ENCODE data around the gene ACOX1. TPM values are rescaled to one million over a fixed set of nuclear protein-coding genes. Genes with fewer than 3 reads are reported as not detected.

Gene ACOX1
- total RNA-seq, 1 donor from 2014 or later, result 54.6 TPM

DNA sequence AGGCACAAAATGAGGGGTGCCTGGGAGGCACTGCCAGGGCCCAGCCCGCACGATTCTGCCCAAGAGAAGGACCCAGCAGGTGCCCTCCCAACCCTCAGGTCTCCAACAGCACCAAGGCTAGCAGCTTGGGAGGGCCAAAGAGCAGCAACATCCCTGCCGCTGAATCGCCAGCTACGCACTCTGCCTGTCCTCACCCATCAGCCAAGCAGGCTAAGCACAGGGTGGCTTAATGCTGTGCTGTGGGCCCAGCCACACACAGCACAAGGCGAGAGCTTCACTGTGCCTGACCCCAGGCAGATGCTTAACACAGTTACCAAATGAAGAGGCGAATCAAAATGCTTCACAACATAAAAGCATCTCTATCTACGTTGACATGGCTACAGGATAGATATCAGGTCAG lies 63.7 kb downstream of the ACOX1 start:
- no peak overlapping the region for H3K4me3 Mint-ChIP-seq (ENCODE audit: low read depth)
- TF ChIP-seq, protein P1, sequence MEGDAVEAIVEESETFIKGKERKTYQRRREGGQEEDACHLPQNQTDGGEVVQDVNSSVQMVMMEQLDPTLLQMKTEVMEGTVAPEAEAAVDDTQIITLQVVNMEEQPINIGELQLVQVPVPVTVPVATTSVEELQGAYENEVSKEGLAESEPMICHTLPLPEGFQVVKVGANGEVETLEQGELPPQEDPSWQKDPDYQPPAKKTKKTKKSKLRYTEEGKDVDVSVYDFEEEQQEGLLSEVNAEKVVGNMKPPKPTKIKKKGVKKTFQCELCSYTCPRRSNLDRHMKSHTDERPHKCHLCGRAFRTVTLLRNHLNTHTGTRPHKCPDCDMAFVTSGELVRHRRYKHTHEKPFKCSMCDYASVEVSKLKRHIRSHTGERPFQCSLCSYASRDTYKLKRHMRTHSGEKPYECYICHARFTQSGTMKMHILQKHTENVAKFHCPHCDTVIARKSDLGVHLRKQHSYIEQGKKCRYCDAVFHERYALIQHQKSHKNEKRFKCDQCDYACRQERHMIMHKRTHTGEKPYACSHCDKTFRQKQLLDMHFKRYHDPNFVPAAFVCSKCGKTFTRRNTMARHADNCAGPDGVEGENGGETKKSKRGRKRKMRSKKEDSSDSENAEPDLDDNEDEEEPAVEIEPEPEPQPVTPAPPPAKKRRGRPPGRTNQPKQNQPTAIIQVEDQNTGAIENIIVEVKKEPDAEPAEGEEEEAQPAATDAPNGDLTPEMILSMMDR (IDR thresholded peaks at IDR 0.05; ENCODE audit: unreplicated experiment), result no peak
- H3K9me3 Mint-ChIP-seq (ENCODE audit: low read depth), result no peaks in the 10 kb centered on the region
- no peak for DNase-seq (ENCODE audit: low spot score, unreplicated experiment)
- H3K36me3 Mint-ChIP-seq (ENCODE audit: insufficient read depth), result peaks cover 4% of the 10 kb centered on the region
- no peak overlapping the region for H3K27ac Mint-ChIP-seq
- H3K4me1 Mint-ChIP-seq (ENCODE audit: low read depth), result no peaks in the 10 kb centered on the region
- H3K27me3 Mint-ChIP-seq, result no peaks in the 10 kb centered on the region

DNA sequence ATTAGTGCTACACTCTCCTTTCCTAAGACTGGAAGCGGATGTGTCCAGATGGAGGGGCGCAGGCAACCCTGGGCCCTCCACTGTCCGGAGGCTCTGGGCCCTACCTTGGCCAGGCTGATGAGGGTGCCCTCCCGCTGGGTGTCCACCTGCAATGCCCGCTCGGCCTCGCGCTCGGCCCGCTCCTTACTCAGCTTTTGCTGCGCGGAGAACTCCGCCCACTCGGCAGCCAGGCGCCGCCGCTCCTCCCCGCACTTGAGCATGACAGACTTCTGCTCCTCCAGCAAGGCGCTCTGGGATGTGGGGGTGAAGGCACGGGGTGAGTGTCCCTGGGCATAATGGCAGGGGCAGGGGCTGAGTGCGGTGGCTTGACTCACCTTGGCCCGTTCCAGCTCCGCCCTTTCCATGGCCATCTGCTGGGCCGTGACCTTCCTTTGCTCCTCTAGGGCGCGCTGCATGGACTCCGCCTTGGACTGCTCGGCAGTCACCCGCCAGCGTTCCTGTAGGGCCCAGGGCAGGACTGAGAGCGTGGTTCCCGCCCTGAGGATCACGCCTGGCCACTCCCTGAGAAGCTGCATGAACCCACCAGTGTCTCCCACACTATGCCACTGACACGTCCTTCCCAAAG lies 64.2 kb downstream of the ACOX1 start:
- no peaks in the 10 kb centered on the region for H3K9me3 Mint-ChIP-seq (ENCODE audit: low read depth)
- H3K4me3 Mint-ChIP-seq (ENCODE audit: low read depth), result no peak overlapping the region

DNA sequence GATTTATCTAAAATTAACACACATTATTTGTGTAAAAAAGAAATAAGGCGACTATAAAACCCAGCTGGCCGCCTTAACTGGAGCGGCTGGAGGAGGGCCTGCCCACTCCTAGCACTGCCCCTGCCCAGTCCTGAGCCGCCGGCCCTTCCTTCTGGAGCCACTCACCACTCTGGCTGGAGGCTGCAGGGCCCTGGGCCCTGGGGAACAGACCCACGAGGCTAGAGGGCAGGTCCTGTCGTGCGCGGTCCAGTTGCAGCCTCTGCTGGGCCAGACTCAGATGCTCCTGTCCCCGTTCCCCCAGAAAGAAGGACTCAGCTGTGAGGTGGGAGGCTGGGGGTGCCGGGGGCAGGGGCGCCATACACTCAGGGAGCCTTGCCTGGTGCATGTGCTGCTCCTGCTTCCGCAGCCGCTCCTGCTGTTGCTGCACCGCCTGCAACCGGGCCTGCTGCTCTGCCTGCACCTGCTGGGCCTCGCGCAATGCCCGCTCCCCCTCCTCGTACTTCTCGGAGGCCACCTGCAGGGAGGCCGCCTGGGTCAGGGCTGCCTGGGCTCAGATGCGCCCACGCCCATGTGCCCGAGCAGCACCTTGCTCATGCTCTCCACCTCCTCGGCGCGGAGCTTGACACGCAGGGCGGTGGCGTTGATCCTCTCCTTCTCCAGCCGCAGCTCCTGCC lies 65.3 kb downstream of the ACOX1 start:
- Mint-ChIP-seq H3K36me3 (ENCODE audit: insufficient read depth) (peaks cover 4% of the 10 kb centered on the region), H3K9me3 (ENCODE audit: low read depth) (no peaks in the 10 kb centered on the region), H3K4me1 (ENCODE audit: low read depth) (no peaks in the 10 kb centered on the region), H3K4me3 (ENCODE audit: low read depth) (no peak overlapping the region), H3K27ac (no peak overlapping the region), H3K27me3 (no peaks in the 10 kb centered on the region)
- DNase-seq (ENCODE audit: low spot score, unreplicated experiment), result no peak
- TF ChIP-seq, protein P1 (IDR thresholded peaks at IDR 0.05; ENCODE audit: unreplicated experiment), result no peak

More for the DNA sequence above, 64.2 kb downstream of the ACOX1 start:
- Mint-ChIP-seq H3K36me3 (ENCODE audit: insufficient read depth) (peaks cover 4% of the 10 kb centered on the region), H3K4me1 (ENCODE audit: low read depth) (no peaks in the 10 kb centered on the region), H3K27me3 (no peaks in the 10 kb centered on the region), H3K27ac (no peak overlapping the region)
- TF ChIP-seq, protein P1 (IDR thresholded peaks at IDR 0.05; ENCODE audit: unreplicated experiment), result no peak
- DNase-seq (ENCODE audit: low spot score, unreplicated experiment), result no peak

DNA sequence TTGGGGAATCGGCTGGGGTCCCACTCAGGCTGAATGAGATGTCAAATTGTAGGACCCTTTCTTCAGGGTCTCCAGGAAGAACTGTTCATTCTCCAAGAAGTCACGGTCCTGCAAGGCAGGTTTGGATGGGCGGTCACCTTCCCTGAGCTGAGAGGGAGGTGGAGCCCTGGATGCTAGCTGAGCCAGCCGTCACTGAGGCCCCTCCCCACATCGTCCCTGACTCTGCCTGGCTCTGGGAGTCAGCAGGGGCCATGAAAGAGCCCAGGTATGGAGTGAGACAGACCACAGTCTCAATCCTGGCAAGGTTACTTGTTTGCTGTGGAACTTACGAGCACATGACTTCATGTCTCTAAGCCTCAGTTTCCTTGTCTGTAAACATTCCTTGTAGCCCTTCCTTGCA lies 68.3 kb downstream of the ACOX1 start:
- Mint-ChIP-seq H3K36me3 (ENCODE audit: insufficient read depth) (peaks cover 1% of the 10 kb centered on the region), H3K27me3 (no peaks in the 10 kb centered on the region), H3K27ac (no peak overlapping the region), H3K4me1 (ENCODE audit: low read depth) (no peaks in the 10 kb centered on the region), H3K9me3 (ENCODE audit: low read depth) (no peaks in the 10 kb centered on the region), H3K4me3 (ENCODE audit: low read depth) (no peak overlapping the region)
- no peak for DNase-seq (ENCODE audit: low spot score, unreplicated experiment)
- TF ChIP-seq, protein P1 (IDR thresholded peaks at IDR 0.05; ENCODE audit: unreplicated experiment), result no peak

DNA sequence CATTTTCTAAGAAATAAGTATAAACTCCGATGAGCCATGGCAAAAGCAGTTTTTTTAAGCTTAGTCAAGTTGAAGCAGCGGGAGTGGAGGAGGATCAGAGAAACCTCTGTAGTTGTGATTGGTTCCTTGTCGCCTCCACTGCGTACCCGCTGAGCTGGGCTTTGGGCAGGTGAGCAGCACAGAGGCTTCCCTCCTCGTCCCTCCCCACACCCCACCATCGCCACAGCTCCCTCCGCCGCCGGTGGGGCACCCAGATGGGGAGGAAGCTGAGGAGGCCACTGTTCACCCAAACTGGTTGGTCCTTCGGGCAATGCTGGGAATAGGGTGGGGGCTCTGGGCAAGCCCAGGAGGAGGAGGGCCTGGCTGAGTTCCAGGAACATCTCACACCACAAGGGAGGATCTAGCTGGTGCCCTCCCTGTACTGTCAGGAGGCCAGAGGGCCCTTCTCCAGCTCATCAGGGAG lies 69.1 kb downstream of the ACOX1 start:
- TF ChIP-seq, protein P1 (IDR thresholded peaks at IDR 0.05; ENCODE audit: unreplicated experiment), result no peak
- H3K4me1 Mint-ChIP-seq (ENCODE audit: low read depth), result no peaks in the 10 kb centered on the region
- no peak overlapping the region for H3K27ac Mint-ChIP-seq
- H3K36me3 Mint-ChIP-seq (ENCODE audit: insufficient read depth), result peaks cover 1% of the 10 kb centered on the region
- no peak overlapping the region for H3K4me3 Mint-ChIP-seq (ENCODE audit: low read depth)
- H3K27me3 Mint-ChIP-seq, result no peaks in the 10 kb centered on the region
- H3K9me3 Mint-ChIP-seq (ENCODE audit: low read depth), result no peaks in the 10 kb centered on the region
- no peak for DNase-seq (ENCODE audit: low spot score, unreplicated experiment)
